ENCODE measurements around the gene PRSS16. TPM values are rescaled to one million over a fixed set of nuclear protein-coding genes. Genes with fewer than 3 reads are reported as not detected.
"Not testable (repeated sequence)": the region's sequence is repeated elsewhere in the genome, so short reads cannot be mapped to it uniquely, and the experiment has no call there.

PRSS16 gene, protein sequence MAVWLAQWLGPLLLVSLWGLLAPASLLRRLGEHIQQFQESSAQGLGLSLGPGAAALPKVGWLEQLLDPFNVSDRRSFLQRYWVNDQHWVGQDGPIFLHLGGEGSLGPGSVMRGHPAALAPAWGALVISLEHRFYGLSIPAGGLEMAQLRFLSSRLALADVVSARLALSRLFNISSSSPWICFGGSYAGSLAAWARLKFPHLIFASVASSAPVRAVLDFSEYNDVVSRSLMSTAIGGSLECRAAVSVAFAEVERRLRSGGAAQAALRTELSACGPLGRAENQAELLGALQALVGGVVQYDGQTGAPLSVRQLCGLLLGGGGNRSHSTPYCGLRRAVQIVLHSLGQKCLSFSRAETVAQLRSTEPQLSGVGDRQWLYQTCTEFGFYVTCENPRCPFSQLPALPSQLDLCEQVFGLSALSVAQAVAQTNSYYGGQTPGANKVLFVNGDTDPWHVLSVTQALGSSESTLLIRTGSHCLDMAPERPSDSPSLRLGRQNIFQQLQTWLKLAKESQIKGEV
- polyA plus RNA-seq (2013, experiment 1 of 2; ENCODE audit: insufficient read length) = 0.18 TPM
- polyA plus RNA-seq (2013, experiment 2 of 2; ENCODE audit: insufficient read length) = not detected

DNA sequence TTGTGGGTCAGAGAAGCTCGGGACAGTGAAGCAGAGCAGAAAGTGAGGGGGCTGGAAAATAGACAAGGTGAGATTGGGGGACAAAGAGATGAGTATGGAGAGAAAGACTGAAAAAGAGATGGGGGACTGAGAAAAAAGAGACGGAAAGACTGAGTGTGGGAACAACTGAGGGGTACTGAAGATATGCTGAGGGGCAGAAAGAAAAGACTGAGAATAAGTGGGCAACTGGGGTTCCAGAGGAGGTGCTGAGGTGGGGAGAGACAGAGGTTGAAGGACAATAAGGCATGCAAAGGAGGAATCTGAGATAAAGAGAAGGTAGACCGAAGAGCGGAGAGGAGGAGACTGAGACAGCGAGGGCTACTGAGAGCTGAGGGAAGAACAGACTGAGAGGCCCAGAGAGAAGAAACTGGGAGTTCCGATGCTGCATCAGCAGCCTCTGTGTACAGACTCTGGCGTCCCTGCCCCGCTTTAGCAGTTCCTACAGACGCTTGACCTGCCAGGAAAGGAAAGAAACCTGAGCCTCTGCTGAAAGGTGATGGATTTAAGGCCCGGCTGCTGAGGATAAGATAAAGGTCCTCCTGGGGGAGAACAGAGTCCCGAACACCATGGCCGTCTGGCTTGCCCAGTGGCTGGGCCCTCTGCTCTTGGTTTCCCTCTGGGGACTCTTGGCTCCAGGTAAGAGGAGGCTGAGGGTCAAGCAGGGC is at the start of gene PRSS16:
Gene PRSS16 (plus strand): TSS at position 569 of the 704 bp plus-strand sequence. CDS start 37 bp downstream, at position 606.
- no peak for DNase-seq

DNA sequence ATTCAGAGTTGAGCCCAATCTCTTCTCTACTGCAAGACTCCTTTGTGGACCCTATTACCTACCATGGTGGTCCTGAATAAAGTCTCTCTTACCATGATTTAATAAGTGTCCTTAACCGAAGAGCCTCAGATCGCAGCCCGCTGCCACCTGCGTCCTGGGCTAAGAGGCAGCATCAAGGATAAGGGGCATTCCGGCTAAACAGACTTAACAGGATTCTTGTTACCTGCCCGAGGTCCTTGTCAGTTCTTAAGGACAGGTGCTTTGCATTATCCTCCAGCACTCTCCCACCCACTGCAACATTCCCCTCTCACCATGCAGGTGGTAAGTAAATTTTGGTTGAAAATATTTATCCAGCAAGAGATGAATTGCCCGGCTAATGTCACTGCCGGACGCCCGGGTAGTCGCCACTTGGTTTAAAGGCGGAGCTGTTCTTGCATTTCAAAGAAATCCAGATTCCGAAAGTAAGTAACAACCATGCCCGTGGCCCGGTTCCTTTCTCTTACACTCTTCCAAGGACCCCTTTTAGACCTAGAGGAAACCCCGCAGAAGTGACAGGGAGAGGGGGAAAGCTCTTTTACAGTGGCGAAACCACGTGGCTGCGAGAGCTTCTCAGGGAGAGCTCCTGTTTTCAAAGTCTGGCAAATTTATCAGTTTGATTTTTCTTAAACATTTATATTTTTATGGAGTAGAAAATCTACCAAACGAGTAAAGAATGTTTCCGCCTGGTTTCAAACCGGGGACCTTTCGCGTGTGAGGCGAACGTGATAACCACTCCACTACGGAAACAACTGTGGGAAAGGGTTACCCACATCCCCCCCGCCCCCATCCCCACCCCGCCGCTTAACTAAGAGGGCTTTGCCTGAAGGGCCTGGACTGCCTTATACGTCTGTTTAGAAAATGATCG is 41.9 kb upstream of the PRSS16 start:
- DNase-seq = no peak

DNA sequence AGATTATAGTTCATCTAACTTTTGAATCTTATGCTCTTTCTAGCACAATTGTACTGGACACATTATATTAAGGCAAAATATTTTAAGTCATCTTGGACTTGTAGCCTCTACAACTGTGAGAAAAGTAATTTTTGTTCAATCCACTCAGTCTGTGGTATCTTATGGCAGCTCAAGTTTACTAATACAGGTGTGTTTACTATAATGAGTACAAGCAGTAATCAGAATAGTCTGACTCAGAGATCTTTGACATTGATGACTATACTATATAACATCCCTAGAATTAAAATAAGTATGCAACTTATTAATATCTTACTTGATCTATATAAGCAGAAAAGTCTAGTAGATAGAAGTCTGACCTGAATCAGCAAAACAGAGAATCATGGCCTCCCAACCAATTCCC is 40.7 kb upstream of the PRSS16 start:
- DNase-seq = no peak

DNA sequence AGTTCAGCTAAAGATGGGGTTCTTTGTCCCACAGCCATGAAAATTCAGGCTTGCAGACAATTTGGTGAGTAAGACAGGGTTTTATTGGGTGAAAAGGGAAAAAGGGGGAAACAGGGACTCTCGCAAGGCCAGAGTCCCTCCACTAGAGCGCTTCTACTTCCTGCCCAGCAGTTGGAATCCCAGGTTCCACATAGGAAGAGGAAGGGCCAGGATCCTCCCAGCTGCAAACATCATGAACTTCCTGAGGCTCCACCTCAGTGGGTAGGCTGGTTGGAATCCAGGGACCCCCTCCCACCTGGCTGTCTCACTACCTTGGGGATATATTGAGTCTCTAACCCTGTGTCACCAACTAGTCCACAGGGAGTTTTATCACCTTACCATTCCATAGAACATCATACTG is 39.5 kb upstream of the PRSS16 start:
- no peak for DNase-seq

DNA sequence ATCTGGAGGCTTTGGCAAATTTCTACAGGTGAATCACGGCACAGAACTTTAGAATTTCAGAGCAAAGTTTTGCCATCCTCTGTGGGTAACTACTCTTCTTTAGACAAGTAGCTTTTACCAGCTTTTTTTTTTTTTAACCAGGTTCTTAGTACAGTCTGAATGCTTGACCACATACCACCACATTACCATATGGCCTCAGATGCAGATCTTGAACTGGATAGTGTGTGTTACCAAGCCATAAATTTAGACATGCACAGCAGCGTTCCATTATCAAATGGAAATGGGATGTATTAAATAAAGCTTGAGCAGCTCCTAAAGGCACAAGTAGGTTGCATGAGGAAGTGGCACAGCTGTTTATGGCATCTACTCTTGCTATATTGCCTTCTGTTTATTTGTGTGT is 38.3 kb upstream of the PRSS16 start:
- DNase-seq = no peak

DNA sequence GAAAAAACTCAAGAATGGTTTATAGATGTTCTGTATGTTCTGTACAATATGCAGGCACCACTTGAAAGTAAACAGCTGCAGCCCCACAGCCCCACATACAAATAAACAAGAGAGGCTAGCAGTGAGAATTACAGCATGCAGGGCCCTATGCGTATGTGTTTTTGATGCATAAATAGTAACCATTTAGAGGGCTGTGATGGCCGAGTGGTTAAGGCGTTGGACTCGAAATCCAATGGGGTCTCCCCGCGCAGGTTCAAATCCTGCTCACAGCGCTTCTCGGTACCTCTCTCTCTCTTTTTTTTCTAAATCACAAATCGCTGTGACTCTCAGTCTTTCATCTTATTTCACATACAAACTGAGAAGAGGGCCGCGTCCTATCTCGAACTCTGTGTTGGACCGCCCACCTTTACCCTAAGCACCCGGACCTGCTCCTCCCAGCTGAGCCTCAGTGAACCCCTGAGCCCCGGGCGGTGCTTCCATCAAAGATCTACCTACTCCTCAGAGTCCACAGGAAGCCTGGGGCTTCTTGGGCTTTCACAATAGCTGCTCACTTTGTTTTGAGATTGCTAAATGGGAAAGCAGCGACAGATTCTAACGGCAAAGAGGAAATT is 37.7 kb upstream of the PRSS16 start:
- DNase-seq = no peak

DNA sequence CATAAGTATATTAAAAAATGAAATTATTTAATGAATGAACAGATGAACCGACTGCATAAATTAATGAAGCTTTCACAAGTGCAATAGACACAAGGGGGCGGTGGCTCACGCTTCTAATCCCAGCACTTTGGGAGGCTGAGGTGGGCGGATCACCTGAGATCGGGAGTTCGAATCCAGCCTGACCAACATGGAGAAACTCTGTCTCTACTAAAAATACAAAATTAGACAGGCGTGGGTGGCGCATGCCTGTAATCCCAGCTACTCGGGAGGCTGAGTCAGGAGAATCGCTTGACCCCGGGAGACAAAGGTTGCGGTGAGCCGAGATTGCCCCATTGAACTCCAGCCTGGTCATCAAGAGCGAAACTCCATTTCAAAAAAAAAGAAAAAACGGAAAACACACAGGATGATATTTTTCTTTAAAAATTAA is 34.4 kb upstream of the PRSS16 start:
- DNase-seq = not testable (repeated sequence)

DNA sequence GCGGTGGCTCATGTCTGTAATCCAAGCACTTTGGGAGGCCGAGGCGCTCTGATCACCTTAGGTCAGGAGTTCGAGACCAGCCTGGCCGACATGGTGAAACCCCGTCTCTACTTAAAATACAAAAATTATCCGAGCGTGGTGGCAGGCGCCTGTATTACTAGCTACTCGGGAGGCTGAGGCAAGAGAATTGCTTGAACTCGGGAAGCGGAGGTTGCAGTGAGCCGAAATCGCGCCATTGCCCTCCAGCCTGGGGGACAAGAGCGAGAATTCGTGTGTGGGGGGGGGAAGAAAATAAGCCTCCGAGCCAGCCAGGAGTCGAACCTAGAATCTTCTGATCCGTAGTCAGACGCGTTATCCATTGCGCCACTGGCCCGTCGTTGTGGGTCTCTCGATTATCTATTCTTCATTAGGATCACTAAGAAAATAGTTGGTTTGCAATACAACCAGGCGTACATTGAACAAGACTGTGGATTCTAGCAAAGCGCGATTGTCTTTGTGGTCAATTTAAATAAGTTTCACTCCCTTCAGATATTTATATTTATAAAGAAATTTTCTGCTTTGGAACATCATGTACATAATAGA is 33.9 kb upstream of the PRSS16 start:
- DNase-seq = peak; percentile 30

DNA sequence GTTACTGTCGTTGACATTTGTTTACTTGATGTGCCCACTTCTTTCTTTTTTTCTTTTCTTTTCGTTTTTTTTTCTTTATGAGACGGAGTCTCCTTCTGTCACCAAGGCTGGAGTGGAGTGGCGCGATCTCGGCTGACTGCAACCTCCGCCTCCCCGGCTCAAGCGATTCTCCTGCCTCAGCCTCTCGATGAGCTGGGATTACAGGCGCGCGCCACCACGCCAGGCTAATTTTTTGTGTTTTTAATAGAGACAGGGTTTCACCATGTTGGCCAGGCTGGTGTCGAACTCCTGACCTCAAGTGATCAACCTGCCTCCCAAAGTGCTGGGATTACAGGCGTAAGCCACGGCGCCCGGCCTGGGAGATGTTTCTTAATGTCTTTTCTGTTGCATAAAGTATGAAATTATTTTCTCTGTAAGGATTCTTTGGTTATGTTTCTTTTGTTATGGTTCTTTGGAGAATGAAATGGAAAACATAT is 33.3 kb upstream of the PRSS16 start:
- DNase-seq = no peak

DNA sequence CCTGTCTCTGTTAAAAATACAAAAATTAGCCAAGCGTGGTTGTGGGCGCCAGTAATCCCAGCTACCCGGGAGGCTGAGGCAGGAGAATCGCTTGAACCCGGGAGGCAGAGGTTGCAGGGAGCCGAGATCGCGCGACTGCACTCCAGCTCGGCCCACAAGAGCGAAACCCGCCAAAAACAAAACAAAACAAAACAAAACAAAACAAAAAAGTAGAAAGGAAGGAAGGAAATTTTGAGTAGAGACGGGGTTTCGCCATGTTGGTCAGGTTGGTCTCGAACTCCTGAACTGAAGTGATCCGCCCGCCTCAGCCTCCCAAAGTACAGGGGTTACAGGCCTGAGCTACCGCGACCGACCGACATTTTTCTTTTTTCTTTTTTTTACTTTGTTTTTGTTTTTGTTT is 30.6 kb upstream of the PRSS16 start:
- DNase-seq = no peak

DNA sequence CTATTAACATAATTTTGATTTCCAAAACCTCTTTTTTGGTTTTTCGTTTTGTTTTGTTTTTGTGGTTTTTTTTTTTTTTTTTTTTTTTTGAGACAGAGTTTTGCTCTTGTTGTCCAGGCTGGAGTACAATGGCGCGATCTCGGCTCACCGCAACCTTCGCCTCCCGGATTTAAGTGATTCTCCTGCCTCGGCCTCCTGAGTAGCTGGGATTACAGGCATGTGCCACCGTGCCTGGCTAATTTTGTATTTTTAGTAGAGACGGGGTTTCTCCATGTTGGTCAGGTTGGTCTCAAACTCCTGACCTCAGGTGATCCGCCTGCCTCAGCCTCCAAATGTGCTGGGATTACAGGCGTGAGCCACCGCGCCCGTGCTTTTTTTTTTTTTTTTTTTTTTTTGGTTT is 24.5 kb upstream of the PRSS16 start:
- not testable (repeated sequence) for DNase-seq

DNA sequence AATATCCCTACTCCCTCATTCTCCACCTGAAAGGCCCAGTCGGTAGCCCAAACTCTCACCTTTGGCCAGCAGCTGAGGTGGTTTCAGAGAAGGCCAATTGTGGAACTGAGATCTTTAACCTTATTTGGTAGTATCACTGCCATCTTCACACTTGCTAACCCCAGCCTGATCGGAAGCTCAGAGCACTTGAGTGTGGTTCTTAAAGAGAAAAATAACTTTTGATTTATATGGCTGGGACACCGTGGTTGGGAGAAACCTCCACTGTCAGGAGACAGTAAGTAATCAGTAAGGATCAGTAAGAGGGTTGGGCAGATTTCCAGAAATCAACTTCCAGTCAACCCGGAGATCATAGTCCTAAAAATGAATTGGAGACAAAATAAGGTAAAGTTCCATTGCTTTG is 22.8 kb upstream of the PRSS16 start:
- no peak for DNase-seq

DNA sequence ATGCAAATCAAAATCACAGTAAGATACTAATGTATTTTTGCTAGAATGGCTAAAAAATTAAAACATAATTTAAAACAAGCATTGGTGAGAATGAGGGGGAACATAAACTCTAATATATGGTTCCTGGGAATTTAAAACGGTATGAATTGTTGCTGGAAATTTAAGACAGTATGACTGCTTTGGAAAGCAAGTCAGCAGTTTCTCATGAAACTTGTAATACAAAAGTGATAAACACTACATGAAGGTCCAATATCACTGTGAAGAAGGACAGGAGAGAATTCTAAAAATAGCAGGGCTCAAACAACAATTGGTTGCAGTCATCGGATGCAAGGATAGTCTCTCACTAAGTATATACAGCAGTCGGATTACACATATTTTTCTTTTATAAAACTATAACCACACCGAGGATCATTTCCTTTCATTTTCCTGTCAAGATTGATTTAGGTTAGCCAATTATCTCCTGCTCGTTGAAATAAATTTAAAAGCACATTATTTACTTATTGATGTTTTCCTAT is 18.5 kb upstream of the PRSS16 start:
- DNase-seq = no peak

DNA sequence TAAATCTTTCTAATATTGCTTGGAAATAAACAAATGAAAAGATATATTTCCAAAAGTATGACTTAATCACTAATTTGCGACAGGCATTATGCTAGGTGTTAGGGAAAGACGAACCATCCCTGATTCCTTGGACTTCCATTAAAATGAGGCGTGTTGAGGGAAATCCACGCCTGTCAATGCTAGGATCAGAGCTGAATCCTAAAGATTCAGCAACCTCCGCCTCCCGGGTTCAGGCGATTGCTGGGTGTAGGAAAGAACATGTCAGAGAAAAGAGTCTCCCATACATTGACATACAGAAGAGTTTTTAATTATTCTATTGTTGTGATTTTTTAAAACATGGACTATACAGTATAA is 16.8 kb upstream of the PRSS16 start:
- DNase-seq = no peak

DNA sequence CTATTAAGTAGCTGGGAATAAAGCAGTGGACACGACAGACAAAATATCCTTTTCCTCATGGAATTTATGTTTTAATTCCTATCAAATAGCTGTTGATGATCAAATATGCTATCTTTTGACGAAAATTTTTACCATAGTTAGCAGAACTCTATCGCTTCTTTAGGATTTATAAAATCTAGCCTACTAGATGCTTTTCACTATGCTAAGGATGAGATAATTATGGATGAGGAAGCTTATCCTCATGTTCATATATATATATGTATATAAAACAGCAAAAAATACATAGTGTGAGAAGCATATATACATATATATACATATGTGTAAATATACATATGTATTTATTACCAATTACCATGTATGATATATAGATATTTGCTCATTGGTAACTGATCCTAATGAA is 12.9 kb upstream of the PRSS16 start:
- DNase-seq = no peak

DNA sequence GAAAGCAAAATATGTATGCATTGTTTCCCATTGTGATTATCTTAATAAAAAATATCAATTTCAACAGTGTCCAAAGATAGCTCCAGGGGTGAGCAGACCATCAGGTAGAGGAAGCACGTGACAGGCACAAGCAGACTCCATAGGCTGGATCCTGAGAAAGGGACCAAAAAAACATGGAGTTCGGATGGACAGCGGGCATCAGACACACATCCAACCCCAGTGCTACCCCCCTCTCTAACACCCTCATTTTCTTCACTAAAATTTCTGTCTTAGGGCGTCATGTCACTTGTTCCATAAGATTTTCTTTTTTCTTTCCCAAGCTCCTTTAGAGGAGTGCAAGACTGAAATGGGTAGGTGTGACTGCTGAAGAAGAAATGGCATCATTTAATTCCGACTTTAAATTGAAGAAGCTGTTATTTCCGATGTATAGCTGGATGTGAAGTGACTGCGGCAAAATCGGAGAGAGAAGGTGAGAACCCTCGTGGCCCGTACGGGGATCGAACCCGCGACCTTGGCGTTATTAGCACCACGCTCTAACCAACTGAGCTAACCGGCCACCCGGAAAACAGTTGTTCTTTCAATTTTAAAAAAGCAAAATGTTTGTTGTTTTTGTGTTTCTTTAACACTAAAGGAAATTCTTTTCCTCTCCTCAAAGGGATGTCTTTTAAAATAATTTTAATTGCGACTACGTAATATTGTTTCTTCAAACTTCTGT is 10.3 kb upstream of the PRSS16 start:
- DNase-seq = peak; percentile 56

DNA sequence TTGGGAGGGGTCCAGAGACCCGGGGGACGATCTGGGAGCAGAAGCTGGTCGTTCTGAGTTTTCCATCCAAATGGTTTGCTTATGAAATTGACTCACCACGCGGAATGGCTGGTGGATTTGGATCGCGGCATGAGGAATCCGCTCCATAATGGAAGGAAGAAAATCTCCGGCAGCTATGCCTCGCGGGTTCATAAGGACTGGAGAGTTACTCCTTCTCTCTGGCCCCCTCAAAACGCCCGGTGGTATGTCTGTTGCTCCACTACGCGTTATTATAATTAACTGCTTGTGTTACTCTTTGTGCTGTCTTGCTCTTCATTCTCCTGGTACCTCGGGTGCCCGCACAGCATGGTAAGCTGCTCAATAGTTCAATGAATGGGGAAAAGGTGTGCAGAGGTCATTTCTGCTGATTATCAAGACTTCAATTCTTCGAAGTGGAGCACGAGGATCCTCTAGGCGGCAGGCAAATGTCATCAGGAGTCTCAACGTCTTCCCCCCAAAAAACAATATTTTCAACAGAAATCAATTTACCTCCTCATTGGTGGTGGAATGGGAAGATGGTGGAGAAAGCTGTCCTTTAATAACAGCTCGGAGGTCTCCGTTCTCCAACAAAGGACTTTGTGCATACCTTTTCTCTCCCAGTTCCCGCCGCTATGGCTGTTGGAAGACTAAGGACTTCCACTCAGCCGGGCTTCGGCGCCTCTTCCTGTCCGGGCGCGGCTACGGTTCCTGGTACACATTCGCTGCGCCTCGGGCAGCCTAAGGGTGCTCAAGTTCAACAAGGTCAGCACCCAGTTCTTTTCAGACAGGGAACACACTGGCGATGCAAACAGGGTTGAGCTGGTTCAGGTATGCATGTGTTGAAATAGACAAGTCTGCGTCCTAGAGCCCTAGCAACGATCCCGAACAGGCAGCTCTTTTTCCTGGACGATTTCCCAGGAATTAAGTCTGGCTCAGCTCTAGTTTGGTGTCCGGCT is 9.2 kb upstream of the PRSS16 start:
- DNase-seq = no peak

DNA sequence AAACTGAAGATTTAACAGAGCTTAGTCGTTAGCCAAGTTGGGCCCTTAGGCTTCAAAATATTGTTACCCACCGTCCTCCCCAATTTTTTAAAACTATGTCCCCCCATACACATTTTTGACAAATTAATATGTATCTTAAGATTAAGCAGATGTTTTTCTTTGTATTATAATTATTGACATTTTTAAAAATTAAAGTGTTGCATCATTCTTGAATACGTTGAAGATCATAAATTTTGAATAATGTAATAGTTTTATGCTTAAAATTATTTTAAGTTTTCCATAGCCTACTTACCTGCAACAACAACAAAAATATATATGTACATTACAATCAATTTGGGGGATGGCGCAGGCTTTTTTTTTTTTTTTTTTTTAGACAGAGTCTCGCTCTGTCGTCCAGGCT is 8.2 kb upstream of the PRSS16 start:
- DNase-seq = no peak

DNA sequence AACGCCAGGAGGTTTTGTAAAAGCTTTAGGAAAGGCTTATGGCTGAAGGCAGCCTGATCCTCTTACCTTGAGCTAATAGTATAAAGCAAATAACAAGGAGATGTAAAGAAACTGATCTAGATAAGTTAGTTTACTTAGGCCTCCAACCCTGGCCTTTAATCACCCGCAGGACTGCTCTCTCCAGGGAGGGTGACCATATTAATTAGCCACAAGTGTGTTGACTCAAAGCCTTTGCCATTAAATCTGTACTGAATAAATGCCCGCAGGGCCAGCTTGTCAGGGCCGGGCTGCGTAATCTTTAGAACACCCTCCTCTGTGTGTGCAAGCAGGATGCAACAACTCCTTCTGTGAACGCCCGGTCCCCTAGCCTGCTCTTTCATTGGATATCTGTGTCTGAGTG is 6.1 kb upstream of the PRSS16 start:
- no peak for DNase-seq
